Activated effector memory CD4-positive, alpha-beta T cell treated with anti-CD3 and anti-CD28 coated beads, Interleukin-2, amount 50 U/mL, for 16 hours (primary cell): ENCODE measurements around the gene PDE10A.
"Not testable (repeated sequence)": the region's sequence is repeated elsewhere in the genome, so short reads cannot be mapped to it uniquely, and the experiment has no call there.

Experiments
- DNase-seq: peaks from one replicate; pipeline ENCODE4 v3.0.0-alpha.2; 2020

The PDE10A gene

DNA sequence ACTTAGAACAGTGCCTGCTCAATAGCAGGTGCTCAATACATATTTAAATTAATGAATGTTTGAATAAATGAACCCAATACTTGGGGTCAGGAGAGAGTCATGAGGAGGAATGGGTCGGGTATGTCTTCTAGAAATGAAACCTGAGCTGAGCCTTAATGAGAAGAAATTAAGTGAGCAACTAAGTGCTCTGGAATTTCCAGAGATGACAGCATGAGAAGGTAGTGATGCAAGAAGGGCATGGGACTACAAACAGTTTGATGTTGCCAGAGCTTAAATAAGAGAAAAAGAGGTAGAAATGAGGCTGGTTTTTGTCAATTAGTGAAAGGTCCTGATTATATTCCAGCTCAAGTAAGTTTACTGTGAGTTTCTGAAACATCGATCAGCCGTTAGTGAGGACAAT, 82.9 kb downstream of the PDE10A start:
- no peak for DNase-seq

DNA sequence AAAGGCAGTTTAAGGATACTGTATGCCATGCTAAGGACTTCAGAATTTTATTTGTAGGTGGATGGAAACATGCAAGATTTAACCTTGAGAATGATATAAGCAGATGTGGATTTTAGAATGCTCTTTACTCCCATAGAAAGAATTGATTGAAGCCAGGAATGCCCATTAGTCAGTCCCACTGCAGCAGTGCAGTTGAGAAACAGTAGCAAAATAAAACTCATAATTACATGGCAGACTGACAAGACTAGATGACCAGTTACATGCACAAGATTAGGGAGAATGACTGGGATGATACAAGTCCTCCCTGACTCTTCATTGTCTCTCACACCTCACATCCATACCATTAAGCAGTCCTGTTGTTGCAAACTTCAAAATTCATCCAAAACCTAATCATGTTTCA, 83.9 kb downstream of the PDE10A start:
- no peak for DNase-seq

- no peak for DNase-seq
Measured at GRCh38 chr6:165577556-165577955, 85.5 kb downstream of the PDE10A start.

- DNase-seq: no peak
Measured at GRCh38 chr6:165575158-165575549, 87.9 kb downstream of the PDE10A start.

DNA sequence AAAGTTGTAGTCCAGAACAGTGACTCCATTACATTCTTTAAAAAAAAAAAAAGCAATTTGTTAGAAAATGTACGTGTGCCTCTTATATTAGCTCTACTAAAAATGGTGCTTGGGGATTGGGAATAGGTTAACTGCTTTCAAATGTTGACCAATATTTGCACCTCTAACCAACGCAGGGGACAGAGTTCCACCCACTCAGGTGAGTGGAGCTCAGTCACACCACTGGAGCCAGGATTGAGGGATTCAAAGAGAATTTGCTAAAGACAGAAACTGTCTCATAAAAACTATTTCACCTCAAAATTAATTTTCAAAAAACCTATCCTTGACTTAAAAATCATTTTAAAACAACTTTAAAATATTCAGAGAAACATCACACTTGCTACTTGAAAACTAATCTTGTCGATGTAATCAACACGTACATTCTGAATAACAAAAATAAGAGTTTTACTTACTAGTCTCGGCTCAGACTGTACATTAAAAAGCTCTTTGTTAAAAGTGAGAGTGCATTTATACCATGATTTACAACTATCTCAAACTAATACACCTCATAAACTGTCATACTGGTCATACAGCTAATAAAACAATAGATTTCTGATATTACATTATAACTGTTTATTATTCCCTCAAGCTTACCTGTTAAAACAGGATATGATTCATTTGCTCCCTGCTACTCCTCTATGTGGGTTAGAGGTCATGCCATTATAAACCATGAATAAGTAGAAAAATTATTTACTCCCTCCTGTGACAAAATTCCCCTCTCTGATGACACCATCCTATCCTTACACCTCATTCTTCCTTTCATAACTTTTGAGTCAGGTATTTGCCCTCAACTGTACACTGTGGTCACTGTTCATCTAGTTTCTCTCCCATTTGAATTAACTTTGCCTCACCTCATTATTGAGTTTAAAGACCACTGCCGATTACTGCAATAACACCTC, 88.6 kb downstream of the PDE10A start:
- no peak for DNase-seq

DNA sequence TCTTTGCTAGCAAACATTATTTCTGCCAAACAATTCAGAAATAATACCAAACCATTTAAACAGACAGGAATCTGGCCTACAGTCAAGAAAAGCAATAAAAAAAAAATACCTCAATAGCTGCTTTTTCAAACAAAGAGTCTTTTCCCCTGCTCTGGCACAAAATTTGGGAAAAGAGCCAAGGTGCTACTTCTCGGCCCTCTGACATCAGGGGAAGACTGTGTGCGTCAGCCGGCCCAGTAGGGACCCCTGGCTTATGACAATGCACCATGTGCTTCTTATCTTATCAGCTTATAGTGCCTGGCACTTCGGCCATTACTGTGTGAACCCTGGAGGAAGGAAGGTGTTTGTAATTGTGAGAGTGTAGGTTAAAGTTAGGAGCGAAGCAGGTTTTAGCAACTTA, 89.4 kb downstream of the PDE10A start:
- no peak for DNase-seq

GRCh38 chr6:165571721-165572132, 91.3 kb downstream of the PDE10A start:
- no peak for DNase-seq

DNA sequence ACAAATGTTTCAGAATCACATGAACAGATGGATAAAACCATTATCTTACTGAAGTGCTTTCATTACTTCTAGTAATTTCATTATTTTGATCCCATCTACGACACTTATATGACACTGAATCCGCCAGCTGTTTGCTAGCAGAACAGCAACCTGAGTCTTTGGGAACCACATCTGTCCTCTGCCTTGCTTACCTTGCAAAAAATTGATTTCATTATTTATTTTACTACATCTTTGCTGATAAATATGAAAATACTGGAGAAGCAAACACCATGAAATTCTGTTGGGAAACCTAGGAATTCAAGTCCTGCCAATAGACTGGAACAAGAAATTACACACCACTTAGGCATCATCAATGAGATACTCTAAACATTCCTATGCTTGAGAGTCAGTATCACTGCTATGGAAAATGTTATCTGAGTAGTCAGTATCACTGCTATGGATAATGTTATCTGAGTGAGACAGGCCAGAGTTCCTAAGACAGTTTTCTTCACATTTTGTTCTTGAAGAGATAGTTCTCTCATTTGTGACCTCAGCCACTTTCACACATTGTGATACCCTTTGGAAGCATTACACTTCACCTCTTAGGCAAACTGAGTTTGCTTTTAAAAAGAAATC, 91.9 kb downstream of the PDE10A start:
- no peak for DNase-seq

DNA sequence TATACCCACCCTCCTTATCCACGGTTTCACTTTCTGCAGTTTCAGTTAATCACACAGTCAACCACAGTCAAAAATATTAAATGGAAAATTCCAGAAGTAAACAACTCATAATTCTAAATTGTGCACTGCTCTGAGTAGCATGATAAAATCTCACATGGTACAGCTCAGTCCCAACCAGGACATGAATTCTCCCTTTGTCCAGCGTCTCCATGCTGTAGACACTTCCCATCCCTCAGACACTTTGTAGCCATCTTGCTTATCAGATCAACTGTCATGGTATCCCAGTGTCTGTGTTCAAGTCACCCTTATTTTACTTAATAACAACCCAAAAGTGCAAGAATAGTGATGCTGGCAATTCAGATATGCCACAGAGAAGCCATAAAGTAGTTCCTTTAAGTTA, 94.7 kb downstream of the PDE10A start:
- DNase-seq: no peak

GRCh38 chr6:165566088-165566828, 96.8 kb downstream of the PDE10A start:
- DNase-seq: no peak

GRCh38 chr6:165562421-165563090, 100.5 kb downstream of the PDE10A start:
- no peak for DNase-seq

DNA sequence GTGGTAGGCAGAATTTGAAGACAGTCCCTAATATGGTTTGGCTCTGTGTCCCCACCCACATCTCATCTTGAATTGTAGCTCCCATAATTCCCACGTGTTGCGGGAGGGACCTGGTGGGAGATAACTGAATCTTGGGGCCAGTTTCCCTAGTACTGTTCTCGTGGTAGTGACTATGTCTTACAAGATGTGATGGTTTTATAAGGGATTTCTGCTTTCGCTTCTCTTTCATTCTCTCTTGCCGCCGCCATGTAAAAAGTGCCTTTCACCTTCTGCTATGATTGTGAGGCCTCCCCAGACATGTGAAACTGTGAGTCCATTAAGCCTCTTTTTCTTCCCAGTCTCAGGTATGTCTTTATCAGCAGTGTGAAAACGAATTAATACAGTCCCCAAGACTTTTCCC, 103.4 kb downstream of the PDE10A start:
- DNase-seq: no peak

DNA sequence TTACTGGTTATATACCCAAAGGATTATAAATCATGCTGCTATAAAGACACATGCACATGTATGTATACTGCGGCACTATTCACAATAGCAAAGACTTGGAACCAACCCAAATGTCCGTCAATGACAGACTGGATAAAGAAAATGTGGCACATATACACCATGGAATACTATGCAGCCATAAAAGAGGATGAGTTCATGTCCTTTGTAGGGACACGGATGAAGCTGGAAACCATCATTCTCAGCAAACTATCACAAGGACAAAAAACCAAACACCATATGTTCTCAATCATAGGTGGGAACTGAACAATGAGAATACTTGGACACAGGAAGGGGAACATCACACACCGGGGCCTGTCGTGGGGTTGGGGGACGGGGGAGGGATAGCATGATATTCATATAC, 104.9 kb downstream of the PDE10A start:
- not testable (repeated sequence) for DNase-seq

- DNase-seq: no peak
Measured at GRCh38 chr6:165557674-165558073, 105.4 kb downstream of the PDE10A start.

- DNase-seq: no peak
Measured at GRCh38 chr6:165556116-165556843, 106.8 kb downstream of the PDE10A start.

DNA sequence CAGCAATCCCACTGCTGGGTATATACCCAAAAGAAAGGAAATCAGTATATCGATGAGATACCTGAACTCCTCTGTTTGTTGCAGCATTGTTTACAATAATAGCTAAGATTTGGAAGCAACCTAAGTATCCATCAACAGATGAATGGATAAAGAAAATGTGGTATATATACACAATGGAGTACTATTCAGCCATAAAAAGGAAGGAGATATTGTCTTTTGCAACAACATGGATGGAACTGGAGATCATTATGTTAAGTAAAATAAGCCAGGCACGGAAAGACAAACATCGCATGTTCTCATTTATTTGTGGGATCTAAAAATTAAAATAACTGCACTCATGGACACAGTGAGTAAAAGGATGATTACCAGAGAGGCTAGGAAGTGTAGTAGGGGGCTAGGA, 108.4 kb downstream of the PDE10A start:
- DNase-seq: not testable (repeated sequence)

- no peak for DNase-seq
Measured at GRCh38 chr6:165552248-165552736, 110.7 kb downstream of the PDE10A start.

- DNase-seq: no peak
Measured at GRCh38 chr6:165551828-165552227, 111.2 kb downstream of the PDE10A start.

GRCh38 chr6:165548450-165548849, 114.6 kb downstream of the PDE10A start:
- no peak for DNase-seq

DNA sequence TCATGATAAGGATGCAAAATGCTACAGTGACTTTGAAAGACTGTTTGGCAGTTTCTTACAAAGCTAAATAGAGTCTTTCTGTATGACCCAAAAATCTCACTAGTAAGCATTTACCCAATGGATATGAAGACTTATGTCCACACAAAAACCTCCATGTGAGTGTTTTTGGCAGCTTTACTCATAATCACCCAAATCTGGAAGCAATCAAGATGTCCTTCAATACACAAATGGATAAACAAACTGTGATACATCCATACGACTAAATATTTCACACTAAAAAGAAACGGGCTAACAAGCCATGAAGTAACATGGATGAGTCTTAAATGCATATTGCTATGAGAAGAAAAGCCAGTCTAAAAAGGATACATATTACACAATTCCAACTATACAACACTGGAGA, 117.2 kb downstream of the PDE10A start:
- DNase-seq: no peak

DNA sequence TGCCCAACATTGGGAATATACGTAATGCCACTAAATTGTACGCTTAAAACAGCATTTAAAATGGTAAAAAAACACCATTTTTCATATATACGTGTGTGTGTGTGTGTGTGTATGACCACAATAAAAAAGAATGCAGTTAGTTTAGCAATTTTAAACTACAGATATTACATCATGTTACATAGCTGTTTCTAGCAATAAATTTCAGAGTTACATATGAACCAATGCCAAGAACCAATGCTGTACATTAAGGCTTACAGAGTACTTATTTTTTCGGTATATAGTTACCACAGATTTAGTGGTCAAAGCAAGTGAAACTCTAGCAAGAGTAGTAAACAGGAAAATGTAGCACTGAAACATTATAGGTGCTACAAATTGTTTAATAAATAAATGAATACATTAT, 119.3 kb downstream of the PDE10A start:
- no peak for DNase-seq

DNA sequence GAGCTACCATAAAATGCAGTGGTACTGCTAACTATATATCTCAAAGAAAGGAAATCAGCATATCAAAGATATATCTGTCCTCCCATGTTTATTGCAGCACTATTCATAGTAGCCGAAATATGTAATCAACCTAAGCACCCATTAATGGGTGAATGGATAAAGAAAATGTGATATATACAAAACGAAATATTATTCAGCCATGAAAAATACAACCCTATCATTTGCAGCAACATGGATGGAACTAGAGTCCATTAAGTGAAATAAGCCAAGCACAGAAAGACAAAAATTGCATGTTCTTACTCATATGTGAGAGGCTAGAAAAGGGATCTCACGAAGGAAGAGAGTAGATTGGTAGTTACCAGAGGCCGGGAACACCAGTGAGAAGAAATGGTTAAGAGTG, 126.1 kb downstream of the PDE10A start:
- no peak for DNase-seq
